OCI-LY3 (cell line): ENCODE data around the gene PFDN1.

Experiments used
- H2AFZ ChIP-seq: fragments of 200-600, 300-600 bp; shearing (Covaris generic); 2 replicates; pipeline ENCODE4 v1.6.0; 2014; ENCODE audit warnings: antibody characterized with exemption, low read depth, low read length
- H3K27ac ChIP-seq: fragments of 200-600, 300-600 bp; sonication (generic); 2 replicates; pipeline ENCODE4 v1.5.1; 2014; ENCODE audit warnings: mild to moderate bottlenecking, low read length, moderate library complexity, mixed read lengths
- H3K27me3 ChIP-seq: fragments of 200-600, 300-600 bp; sonication (generic); 2 replicates; pipeline ENCODE4 v1.6.1; 2014; ENCODE audit warnings: low read depth, low read length, mixed read lengths
- H3K36me3 ChIP-seq: fragments of 200-600, 300-600 bp; sonication (generic); replicated peaks from 2 replicates; pipeline ENCODE3; 2014; ENCODE audit warnings: low read depth, low read length, mixed read lengths
- H3K4me1 ChIP-seq: fragments of 300-600, 200-600 bp; sonication (generic); 2 replicates; pipeline ENCODE4 v1.6.1; 2014; ENCODE audit warnings: low read length, mixed read lengths
- H3K4me2 ChIP-seq: fragments of 200-600, 300-600 bp; sonication (generic); 2 replicates; pipeline ENCODE4 v1.6.1; 2014; ENCODE audit warnings: low read length, mixed read lengths
- H3K4me3 ChIP-seq: fragments of 300-600, 200-600 bp; sonication (generic); 2 replicates; pipeline ENCODE4 v1.5.1; 2014; ENCODE audit warnings: antibody characterized with exemption, mild to moderate bottlenecking, low read length, moderate library complexity
- H3K79me2 ChIP-seq: fragments of 300-600, 200-600 bp; shearing (Covaris generic); 2 replicates; pipeline ENCODE4 v1.6.1; 2014; ENCODE audit warnings: mild to moderate bottlenecking, low read length, mixed read lengths
- H3K9ac ChIP-seq: fragments of 300-600, 200-600 bp; shearing (Covaris generic); 2 replicates; pipeline ENCODE4 v1.6.0; 2014; ENCODE audit warnings: mild to moderate bottlenecking, low read length, moderate library complexity
- H3K9me3 ChIP-seq: fragments of 200-600, 300-600 bp; shearing (Covaris generic); 2 replicates; pipeline ENCODE4 v1.6.1; 2014; ENCODE audit warnings: low read length, mixed read lengths; ENCODE audit not compliant: insufficient read depth
- H4K20me1 ChIP-seq: fragments of 200-600, 300-600 bp; sonication (generic); 2 replicates; pipeline ENCODE4 v1.6.1; 2016; ENCODE audit warnings: low read length, mixed read lengths; ENCODE audit not compliant: insufficient read depth
- EZH2phosphoT487 ChIP-seq: fragments of 200-600 bp; shearing (Covaris generic); IDR thresholded peaks from 2 replicates; pipeline ENCODE4 v1.6.1; 2018; ENCODE audit warnings: antibody characterized with exemption, mixed run types, low read depth
- TF ChIP-seq, protein P1 (sequence below): fragments of 200-600, 300-600 bp; sonication (generic); IDR thresholded peaks from 2 replicates; pipeline ENCODE4 v1.5.1; 2014; ENCODE audit warnings: antibody characterized with exemption, low read length, low read depth

Gene PFDN1

DNA sequence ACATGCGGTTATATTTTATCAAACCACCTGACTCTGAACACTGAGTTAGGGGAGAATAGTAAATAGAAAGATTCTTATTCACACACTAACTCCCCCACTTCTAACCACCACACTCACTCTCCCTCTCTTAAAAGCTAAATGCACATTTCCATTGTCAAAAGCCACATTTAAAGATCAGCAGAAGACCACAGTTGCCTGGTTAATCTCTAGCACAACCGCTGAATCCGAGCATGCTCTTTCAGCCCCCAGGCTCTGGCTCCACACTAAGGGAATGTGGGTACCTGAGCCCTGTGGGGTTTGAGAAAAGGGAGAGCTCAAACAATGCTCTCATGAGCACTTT lies 35.7 kb downstream of the PFDN1 start:
- Histone ChIP-seq H3K79me2 (0 out of 2 replicates have a peak, but pooled peaks cover 5% of the 10 kb centered on the region), H3K9me3 (no peaks in the 10 kb centered on the region), H3K4me2 (no peak overlapping the region), H2AFZ (no peak overlapping the region), H3K4me3 (no peak overlapping the region), H3K27ac (no peak overlapping the region), H3K36me3 (no peaks in the 10 kb centered on the region), H4K20me1 (peaks cover 6% of the 10 kb centered on the region), H3K27me3 (no peaks in the 10 kb centered on the region), H3K4me1 (peaks cover 5% of the 10 kb centered on the region; the same call in 1 of the 2 replicates), H3K9ac (no peak overlapping the region)
- TF ChIP-seq EZH2phosphoT487 = no peak
- TF ChIP-seq, protein P1, sequence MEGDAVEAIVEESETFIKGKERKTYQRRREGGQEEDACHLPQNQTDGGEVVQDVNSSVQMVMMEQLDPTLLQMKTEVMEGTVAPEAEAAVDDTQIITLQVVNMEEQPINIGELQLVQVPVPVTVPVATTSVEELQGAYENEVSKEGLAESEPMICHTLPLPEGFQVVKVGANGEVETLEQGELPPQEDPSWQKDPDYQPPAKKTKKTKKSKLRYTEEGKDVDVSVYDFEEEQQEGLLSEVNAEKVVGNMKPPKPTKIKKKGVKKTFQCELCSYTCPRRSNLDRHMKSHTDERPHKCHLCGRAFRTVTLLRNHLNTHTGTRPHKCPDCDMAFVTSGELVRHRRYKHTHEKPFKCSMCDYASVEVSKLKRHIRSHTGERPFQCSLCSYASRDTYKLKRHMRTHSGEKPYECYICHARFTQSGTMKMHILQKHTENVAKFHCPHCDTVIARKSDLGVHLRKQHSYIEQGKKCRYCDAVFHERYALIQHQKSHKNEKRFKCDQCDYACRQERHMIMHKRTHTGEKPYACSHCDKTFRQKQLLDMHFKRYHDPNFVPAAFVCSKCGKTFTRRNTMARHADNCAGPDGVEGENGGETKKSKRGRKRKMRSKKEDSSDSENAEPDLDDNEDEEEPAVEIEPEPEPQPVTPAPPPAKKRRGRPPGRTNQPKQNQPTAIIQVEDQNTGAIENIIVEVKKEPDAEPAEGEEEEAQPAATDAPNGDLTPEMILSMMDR = no peak

DNA sequence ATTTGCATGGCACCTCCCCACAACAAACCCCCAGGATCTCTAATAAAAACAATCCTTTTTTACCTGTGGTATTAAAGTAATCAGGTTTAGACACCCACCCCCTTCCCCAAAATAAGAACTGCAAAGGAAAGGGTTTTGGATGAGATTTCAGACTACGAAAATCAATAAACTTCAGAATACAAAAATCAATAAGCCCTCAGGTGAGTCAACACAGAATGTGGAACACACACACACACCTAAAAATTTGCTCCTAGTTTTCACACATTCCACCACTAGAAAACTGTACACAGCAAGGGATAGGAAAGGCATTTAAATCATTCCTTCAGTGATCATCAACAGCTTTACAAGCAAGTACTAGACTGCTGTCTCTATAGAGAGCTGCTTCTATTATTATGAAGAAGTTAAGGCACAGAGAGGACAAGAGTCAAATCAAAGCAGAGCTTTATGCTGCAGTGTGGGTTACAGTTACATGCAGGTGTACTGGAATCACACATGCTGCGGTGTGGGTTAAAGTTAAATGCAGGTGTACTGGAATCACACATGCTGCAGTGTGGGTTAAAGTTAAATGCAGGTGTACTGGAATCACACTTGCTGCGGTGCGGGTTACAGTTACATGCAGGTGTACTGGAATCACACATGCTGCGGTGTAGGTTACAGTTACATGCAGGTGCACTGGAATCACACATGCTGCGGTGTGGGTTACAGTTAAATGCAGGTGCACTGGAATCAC lies 36.3 kb downstream of the PFDN1 start:
- peaks cover 6% of the 10 kb centered on the region for H4K20me1 ChIP-seq
- H3K4me2 ChIP-seq = no peak overlapping the region
- no peak overlapping the region for H3K9ac ChIP-seq
- H3K27me3 ChIP-seq = no peaks in the 10 kb centered on the region
- H3K36me3 ChIP-seq = no peaks in the 10 kb centered on the region
- no peak overlapping the region for H2AFZ ChIP-seq
- H3K4me3 ChIP-seq = no peak overlapping the region
- H3K4me1 ChIP-seq = peaks cover 5% of the 10 kb centered on the region; the same call in 1 of the 2 replicates
- no peak overlapping the region for H3K27ac ChIP-seq
- 0 out of 2 replicates have a peak, but pooled peaks cover 5% of the 10 kb centered on the region for H3K79me2 ChIP-seq
- TF ChIP-seq, protein P1 = no peak
- TF ChIP-seq EZH2phosphoT487 = no peak
- no peaks in the 10 kb centered on the region for H3K9me3 ChIP-seq

DNA sequence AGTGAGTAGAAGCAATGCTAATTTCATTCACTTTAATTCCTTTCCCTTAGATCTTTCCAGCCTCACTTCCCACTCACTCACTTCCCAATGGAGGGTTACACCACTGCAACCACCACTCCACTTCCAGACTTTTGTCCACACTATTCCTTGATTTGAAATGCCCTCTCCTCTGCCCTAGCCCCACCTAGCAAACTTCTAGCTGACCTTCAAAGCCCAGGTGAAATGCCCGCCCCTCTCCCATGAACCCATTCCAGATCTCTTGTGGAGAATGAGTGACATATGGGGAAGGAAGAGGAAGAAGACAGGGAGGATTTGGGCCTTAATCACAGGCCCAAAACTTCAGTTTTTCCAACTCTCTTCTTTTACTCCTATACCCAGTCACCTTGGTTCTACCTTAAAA lies 37.1 kb downstream of the PFDN1 start:
- TF ChIP-seq EZH2phosphoT487 = no peak
- TF ChIP-seq, protein P1 = no peak
- no peak overlapping the region for H3K9ac ChIP-seq
- H3K27me3 ChIP-seq = no peaks in the 10 kb centered on the region
- no peaks in the 10 kb centered on the region for H3K36me3 ChIP-seq
- H3K79me2 ChIP-seq = 0 out of 2 replicates have a peak, but pooled peaks cover 5% of the 10 kb centered on the region
- H3K27ac ChIP-seq = no peak overlapping the region
- peaks cover 5% of the 10 kb centered on the region; the same call in 1 of the 2 replicates for H3K4me1 ChIP-seq
- no peaks in the 10 kb centered on the region for H3K9me3 ChIP-seq
- no peak overlapping the region for H2AFZ ChIP-seq
- no peak overlapping the region for H3K4me3 ChIP-seq
- H4K20me1 ChIP-seq = peaks cover 6% of the 10 kb centered on the region
- H3K4me2 ChIP-seq = no peak overlapping the region

DNA sequence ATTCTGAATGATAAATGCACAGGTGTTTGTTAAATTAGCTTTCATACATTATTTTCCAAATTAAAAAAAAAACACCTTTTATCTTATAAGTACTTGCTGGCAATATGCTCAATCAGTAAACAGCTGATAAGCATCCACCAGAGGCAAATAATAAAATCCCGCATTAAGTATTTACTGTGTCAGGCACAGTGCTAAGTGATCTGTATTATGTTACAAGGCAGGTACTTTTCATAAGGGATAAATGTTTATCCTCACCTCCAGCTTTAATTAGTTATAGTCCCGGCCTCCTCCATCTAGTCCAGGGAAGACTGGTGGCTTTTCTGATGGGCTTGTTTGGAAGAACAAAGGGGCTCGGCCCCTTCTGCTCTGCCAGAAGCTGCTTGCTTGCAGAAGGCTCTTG lies 40.1 kb downstream of the PFDN1 start:
- no peak overlapping the region for H3K9ac ChIP-seq
- H4K20me1 ChIP-seq = peaks cover 6% of the 10 kb centered on the region
- no peaks in the 10 kb centered on the region for H3K27me3 ChIP-seq
- H3K9me3 ChIP-seq = no peaks in the 10 kb centered on the region
- H3K4me3 ChIP-seq = no peak overlapping the region
- H3K36me3 ChIP-seq = no peaks in the 10 kb centered on the region
- no peak overlapping the region for H3K4me2 ChIP-seq
- TF ChIP-seq, protein P1 = no peak
- no peak for TF ChIP-seq EZH2phosphoT487
- H2AFZ ChIP-seq = no peak overlapping the region
- H3K4me1 ChIP-seq = peaks cover 5% of the 10 kb centered on the region; the same call in 1 of the 2 replicates
- H3K27ac ChIP-seq = no peak overlapping the region
- H3K79me2 ChIP-seq = 0 out of 2 replicates have a peak, but pooled peaks cover 5% of the 10 kb centered on the region
